Hepatocyte (in vitro differentiated cells): ENCODE measurements around the gene HOPX.

Source experiments
- EZH2 ChIP-seq: fragments of 200-600 bp; sonication (generic); IDR thresholded peaks from 2 replicates; pipeline ENCODE4 v1.6.1; 2016; ENCODE audit warnings: antibody characterized with exemption, mild to moderate bottlenecking, borderline replicate concordance
- EZH2phosphoT487 ChIP-seq: fragments of 200-600 bp; sonication (generic); IDR thresholded peaks from one replicate; pipeline ENCODE4 v1.6.1; 2018; ENCODE audit warnings: antibody characterized with exemption, mild to moderate bottlenecking, low read depth, moderate library complexity; ENCODE audit not compliant: unreplicated experiment, severe bottlenecking
- TF ChIP-seq, protein P1 (sequence below): fragments of 200-600 bp; sonication (generic); IDR thresholded peaks from 2 replicates; pipeline ENCODE4 v1.5.1; 2016; ENCODE audit warnings: antibody characterized with exemption, mild to moderate bottlenecking; ENCODE audit not compliant: poor library complexity

DNA sequence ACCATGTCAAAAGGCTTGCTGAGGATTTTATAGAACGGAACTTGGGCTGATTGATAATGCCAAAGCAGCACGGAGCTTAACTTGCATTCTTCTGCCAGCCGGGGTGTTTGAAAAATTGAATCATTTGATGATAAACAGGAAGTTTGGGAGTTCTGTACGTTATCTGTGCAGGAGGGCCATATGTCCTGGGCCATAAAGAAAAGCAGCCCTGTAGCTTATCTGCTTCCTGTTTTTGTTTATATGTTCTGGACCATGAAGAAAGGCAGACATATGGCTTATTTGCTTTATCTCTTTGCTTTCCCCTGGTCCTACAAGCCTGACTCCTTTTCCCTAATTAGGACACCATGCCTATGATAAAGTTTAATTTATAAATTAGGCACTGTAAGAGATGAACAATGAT, 62.4 kb downstream of the HOPX start:
- TF ChIP-seq, protein P1, sequence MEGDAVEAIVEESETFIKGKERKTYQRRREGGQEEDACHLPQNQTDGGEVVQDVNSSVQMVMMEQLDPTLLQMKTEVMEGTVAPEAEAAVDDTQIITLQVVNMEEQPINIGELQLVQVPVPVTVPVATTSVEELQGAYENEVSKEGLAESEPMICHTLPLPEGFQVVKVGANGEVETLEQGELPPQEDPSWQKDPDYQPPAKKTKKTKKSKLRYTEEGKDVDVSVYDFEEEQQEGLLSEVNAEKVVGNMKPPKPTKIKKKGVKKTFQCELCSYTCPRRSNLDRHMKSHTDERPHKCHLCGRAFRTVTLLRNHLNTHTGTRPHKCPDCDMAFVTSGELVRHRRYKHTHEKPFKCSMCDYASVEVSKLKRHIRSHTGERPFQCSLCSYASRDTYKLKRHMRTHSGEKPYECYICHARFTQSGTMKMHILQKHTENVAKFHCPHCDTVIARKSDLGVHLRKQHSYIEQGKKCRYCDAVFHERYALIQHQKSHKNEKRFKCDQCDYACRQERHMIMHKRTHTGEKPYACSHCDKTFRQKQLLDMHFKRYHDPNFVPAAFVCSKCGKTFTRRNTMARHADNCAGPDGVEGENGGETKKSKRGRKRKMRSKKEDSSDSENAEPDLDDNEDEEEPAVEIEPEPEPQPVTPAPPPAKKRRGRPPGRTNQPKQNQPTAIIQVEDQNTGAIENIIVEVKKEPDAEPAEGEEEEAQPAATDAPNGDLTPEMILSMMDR = no peak
- TF ChIP-seq EZH2phosphoT487 = no peak
- no peak for TF ChIP-seq EZH2
